Astrocyte (in vitro differentiated cells and primary cell): ENCODE results near the gene EML5. TPM values are rescaled to one million over a fixed set of nuclear protein-coding genes. Genes with fewer than 3 reads are reported as not detected.

Experiments
- DNase-seq: peaks from one replicate; pipeline ENCODE4 v3.0.0-alpha.2; 2010; ENCODE audit warnings: low read depth
- FAIRE-seq: peaks from 2 replicates; lab custom pipeline; 2011; peaks lifted over from hg19 to GRCh38; lab: Jason Lieb, UNC
- H2AFZ ChIP-seq: 2 replicates; pipeline ENCODE4 v1.6.0; 2012; ENCODE audit warnings: low read depth, low read length, inconsistent platforms
- H3K27ac ChIP-seq: 2 replicates; pipeline ENCODE4 v1.5.1; 2011; ENCODE audit warnings: low read depth, low read length, inconsistent platforms
- H3K27me3 ChIP-seq: 2 replicates; pipeline ENCODE4 v1.6.0; 2011; ENCODE audit warnings: low read length, inconsistent platforms; ENCODE audit not compliant: insufficient read depth
- H3K36me3 ChIP-seq: 2 replicates; pipeline ENCODE4 v1.5.1; 2011; ENCODE audit warnings: low read length, inconsistent platforms; ENCODE audit not compliant: insufficient read depth
- H3K4me1 ChIP-seq: 2 replicates; pipeline ENCODE4 v1.5.1; 2011; ENCODE audit warnings: low read length, inconsistent platforms; ENCODE audit not compliant: insufficient read depth
- H3K4me2 ChIP-seq: 2 replicates; pipeline ENCODE4 v1.6.0; 2012; ENCODE audit warnings: low read length, inconsistent platforms
- H3K4me3 ChIP-seq: 2 replicates; pipeline ENCODE4 v1.5.1; 2011; ENCODE audit warnings: low read depth, mild to moderate bottlenecking, low read length, inconsistent platforms; ENCODE audit not compliant: insufficient read depth
- H3K79me2 ChIP-seq: 2 replicates; pipeline ENCODE4 v1.6.0; 2012; ENCODE audit warnings: mild to moderate bottlenecking, low read length, inconsistent platforms; ENCODE audit not compliant: insufficient read depth
- H3K9ac ChIP-seq: 2 replicates; pipeline ENCODE4 v1.6.0; 2012; ENCODE audit warnings: mild to moderate bottlenecking, low read length, inconsistent platforms
- H3K9me3 ChIP-seq: 2 replicates; pipeline ENCODE4 v1.5.1; 2012; ENCODE audit warnings: low read depth, mild to moderate bottlenecking, low read length, inconsistent platforms; ENCODE audit not compliant: insufficient read depth
- H4K20me1 ChIP-seq: 2 replicates; pipeline ENCODE4 v1.6.0; 2012; ENCODE audit warnings: low read length, inconsistent platforms; ENCODE audit not compliant: insufficient read depth
- H3K27ac Mint-ChIP-seq: one replicate; pipeline ENCODE4 v1.8.0; 2021; ENCODE audit warnings: mild to moderate bottlenecking, mixed read lengths; ENCODE audit not compliant: unreplicated experiment
- H3K27me3 Mint-ChIP-seq: one replicate; pipeline ENCODE4 v1.8.0; 2021; ENCODE audit warnings: low read depth, mixed read lengths; ENCODE audit not compliant: unreplicated experiment
- H3K36me3 Mint-ChIP-seq: one replicate; pipeline ENCODE4 v1.8.0; 2021; ENCODE audit warnings: low read depth, mixed read lengths; ENCODE audit not compliant: unreplicated experiment
- H3K4me1 Mint-ChIP-seq: one replicate; pipeline ENCODE4 v1.8.0; 2021; ENCODE audit warnings: low read depth, mixed read lengths; ENCODE audit not compliant: unreplicated experiment
- H3K4me3 Mint-ChIP-seq: one replicate; pipeline ENCODE4 v1.8.0; 2021; ENCODE audit warnings: mild to moderate bottlenecking, moderate library complexity, mixed read lengths; ENCODE audit not compliant: unreplicated experiment
- H3K9me3 Mint-ChIP-seq: one replicate; pipeline ENCODE4 v1.8.0; 2021; ENCODE audit warnings: mild to moderate bottlenecking, mixed read lengths; ENCODE audit not compliant: unreplicated experiment
- EZH2 ChIP-seq: IDR thresholded peaks from 2 replicates; pipeline ENCODE4 v1.6.1; 2012; ENCODE audit warnings: mild to moderate bottlenecking, low read length, inconsistent platforms; ENCODE audit not compliant: insufficient read depth
- total RNA-seq: library from RNA; stranded (reverse); gene quantifications from 2 replicates; pipeline ENCODE4 v1.2.1, GENCODE V29; 2021
- TF ChIP-seq, protein P1 (sequence below): IDR thresholded peaks from 2 replicates; pipeline ENCODE4 v1.5.1; 2011; ENCODE audit warnings: low read depth, mild to moderate bottlenecking, inconsistent platforms, low read length, moderate library complexity; ENCODE audit not compliant: insufficient read depth

Gene EML5
- total RNA-seq, 1 donor from 2014 or later: 0.05 TPM

DNA sequence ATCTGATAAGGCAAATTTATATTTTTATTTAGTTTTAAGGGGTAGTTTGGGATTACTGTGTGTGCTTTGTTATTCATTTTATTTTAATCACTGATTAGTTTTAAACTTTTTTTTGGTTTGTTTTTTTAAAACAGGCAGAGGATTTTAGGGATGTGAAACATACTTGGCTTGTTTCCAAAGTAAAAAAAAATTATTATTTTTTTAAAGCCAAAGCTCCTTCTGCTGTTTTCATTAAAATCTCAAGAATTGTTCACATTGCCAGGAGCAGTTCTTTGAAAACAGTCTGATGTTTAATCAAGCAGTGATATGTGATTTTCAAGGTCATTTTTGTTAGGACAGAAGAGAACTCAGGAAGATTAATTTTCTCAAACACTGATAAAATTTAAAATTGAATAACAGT lies 42.9 kb upstream of the EML5 start:
- H3K79me2 ChIP-seq: peaks cover 41% of the 10 kb centered on the region
- Mint-ChIP-seq H3K27me3 (no peaks in the 10 kb centered on the region), H3K9me3 (no peaks in the 10 kb centered on the region), H3K4me3 (no peak overlapping the region), H3K27ac (no peak overlapping the region), H3K4me1 (peaks cover 17% of the 10 kb centered on the region), H3K36me3 (no peaks in the 10 kb centered on the region)
- peak overlapping the region; percentile 79 for H3K27ac ChIP-seq
- H3K36me3 ChIP-seq: no peaks in the 10 kb centered on the region
- TF ChIP-seq, protein P1, sequence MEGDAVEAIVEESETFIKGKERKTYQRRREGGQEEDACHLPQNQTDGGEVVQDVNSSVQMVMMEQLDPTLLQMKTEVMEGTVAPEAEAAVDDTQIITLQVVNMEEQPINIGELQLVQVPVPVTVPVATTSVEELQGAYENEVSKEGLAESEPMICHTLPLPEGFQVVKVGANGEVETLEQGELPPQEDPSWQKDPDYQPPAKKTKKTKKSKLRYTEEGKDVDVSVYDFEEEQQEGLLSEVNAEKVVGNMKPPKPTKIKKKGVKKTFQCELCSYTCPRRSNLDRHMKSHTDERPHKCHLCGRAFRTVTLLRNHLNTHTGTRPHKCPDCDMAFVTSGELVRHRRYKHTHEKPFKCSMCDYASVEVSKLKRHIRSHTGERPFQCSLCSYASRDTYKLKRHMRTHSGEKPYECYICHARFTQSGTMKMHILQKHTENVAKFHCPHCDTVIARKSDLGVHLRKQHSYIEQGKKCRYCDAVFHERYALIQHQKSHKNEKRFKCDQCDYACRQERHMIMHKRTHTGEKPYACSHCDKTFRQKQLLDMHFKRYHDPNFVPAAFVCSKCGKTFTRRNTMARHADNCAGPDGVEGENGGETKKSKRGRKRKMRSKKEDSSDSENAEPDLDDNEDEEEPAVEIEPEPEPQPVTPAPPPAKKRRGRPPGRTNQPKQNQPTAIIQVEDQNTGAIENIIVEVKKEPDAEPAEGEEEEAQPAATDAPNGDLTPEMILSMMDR: no peak
- TF ChIP-seq EZH2: no peak
- no peaks in the 10 kb centered on the region for H3K9me3 ChIP-seq
- no peaks in the 10 kb centered on the region for H3K27me3 ChIP-seq
- peak overlapping the region; percentile 64 for H3K4me2 ChIP-seq
- FAIRE-seq (no peak), DNase-seq (no peak)
- peak overlapping the region; percentile 29 for H3K9ac ChIP-seq
- peaks cover 33% of the 10 kb centered on the region for H3K4me1 ChIP-seq
- no peak overlapping the region for H3K4me3 ChIP-seq
- H4K20me1 ChIP-seq: no peaks in the 10 kb centered on the region
- H2AFZ ChIP-seq: no peak overlapping the region

DNA sequence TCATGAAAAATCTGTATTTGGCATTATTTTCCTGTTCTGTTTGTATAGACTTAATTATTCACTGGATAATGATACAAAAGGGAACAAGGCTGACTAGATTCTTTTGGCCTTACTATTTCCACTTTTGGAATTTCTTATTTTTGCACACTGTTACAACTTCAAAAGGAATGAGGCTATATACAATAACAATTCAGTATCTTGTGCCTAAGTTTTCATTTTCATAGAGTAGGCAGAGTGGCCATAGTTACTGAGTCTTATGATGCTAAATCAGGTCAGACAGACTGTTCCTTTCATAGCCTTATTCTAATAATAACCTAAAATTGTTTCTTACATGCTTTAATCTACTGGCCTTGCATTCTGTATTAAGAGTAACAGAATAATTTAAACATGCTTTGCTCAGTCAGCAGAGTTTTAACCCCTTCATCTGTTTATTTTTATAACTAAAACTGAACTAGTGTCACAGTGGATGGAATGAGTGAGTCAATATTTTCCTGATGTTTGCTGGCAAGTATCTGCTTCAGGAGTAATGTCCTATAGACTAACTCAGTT lies 42.2 kb upstream of the EML5 start:
- Histone ChIP-seq H3K27me3 (no peaks in the 10 kb centered on the region), H3K27ac (peak overlapping the region; percentile 79), H3K36me3 (no peaks in the 10 kb centered on the region), H3K4me3 (no peak overlapping the region), H3K9me3 (no peaks in the 10 kb centered on the region), H3K79me2 (peaks cover 45% of the 10 kb centered on the region), H4K20me1 (no peaks in the 10 kb centered on the region), H3K4me2 (peak overlapping the region; percentile 64), H3K4me1 (peaks cover 33% of the 10 kb centered on the region), H3K9ac (peak overlapping the region; percentile 29), H2AFZ (no peak overlapping the region)
- TF ChIP-seq, protein P1: no peak
- no peak for TF ChIP-seq EZH2
- Mint-ChIP-seq H3K4me3 (no peak overlapping the region), H3K4me1 (peaks cover 20% of the 10 kb centered on the region), H3K36me3 (no peaks in the 10 kb centered on the region), H3K27ac (peak overlapping the region; percentile 36), H3K9me3 (no peaks in the 10 kb centered on the region), H3K27me3 (no peaks in the 10 kb centered on the region)
- DNase-seq (peak; percentile 73), FAIRE-seq (peak; percentile 82)

DNA sequence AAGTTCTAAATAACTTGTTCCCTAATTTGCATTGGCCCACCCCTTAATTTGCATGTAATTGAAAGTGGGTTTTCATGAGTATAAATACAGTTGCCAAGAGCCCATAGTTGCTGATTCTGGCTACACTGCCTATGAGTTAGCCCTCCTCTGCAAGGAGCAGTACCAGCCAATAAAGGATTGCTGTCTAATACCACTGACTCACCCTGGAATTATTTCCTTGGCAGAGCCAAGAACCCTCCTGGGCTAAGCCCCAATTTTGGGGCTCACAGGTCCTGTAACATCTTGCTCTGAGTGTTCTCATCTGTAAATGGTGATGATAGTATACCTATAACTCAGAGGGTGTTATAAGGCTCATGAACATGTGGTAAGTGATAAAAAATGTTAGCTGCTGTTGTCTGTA lies 38.5 kb upstream of the EML5 start:
- Mint-ChIP-seq H3K27ac (no peak overlapping the region), H3K27me3 (no peaks in the 10 kb centered on the region), H3K36me3 (no peaks in the 10 kb centered on the region), H3K9me3 (no peaks in the 10 kb centered on the region), H3K4me3 (no peak overlapping the region), H3K4me1 (peaks cover 21% of the 10 kb centered on the region)
- no peak overlapping the region for H3K4me2 ChIP-seq
- TF ChIP-seq EZH2: no peak
- TF ChIP-seq, protein P1: no peak
- DNase-seq: peak; percentile 84
- H4K20me1 ChIP-seq: no peaks in the 10 kb centered on the region
- peaks cover 49% of the 10 kb centered on the region for H3K79me2 ChIP-seq
- H3K4me1 ChIP-seq: peaks cover 32% of the 10 kb centered on the region
- no peak overlapping the region for H2AFZ ChIP-seq
- no peak overlapping the region for H3K9ac ChIP-seq
- H3K36me3 ChIP-seq: no peaks in the 10 kb centered on the region
- no peak overlapping the region for H3K4me3 ChIP-seq
- FAIRE-seq: no peak
- no peaks in the 10 kb centered on the region for H3K27me3 ChIP-seq
- H3K9me3 ChIP-seq: no peaks in the 10 kb centered on the region
- H3K27ac ChIP-seq: no peak overlapping the region
